HCEC 1CT (cell line): ENCODE data around the gene GUCY1A1.

Experiments used
- DNase-seq: peaks from one replicate; pipeline ENCODE4 v3.0.0-alpha.2; 2017

Gene GUCY1A1

GRCh38 chr4:155660436-155660835 lies 6.2 kb upstream of the GUCY1A1 start:
- DNase-seq = no peak

DNA sequence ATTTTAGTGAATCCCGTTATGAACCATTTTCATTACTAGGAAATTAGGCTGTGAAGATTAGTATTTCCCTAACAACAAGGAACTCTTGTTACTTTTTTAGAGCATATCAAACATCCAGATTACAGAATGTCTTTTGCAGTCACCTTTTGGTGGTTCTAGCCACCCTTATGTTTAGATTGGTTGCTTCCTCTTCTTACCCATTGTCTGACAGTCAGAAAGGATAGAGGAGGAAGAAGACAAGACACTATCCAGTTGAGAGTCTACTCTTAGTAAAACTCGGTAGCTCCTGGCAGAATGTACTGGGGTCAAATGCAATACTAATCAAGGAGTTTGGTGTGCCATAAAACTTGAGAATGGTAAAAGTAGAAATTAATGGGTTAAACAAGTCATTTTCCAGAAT lies 1.6 kb upstream of the GUCY1A1 start:
- DNase-seq = no peak

- no peak for DNase-seq
These were observed 547 bp downstream of the GUCY1A1 start for GRCh38 chr4:155667222-155667567.

DNA sequence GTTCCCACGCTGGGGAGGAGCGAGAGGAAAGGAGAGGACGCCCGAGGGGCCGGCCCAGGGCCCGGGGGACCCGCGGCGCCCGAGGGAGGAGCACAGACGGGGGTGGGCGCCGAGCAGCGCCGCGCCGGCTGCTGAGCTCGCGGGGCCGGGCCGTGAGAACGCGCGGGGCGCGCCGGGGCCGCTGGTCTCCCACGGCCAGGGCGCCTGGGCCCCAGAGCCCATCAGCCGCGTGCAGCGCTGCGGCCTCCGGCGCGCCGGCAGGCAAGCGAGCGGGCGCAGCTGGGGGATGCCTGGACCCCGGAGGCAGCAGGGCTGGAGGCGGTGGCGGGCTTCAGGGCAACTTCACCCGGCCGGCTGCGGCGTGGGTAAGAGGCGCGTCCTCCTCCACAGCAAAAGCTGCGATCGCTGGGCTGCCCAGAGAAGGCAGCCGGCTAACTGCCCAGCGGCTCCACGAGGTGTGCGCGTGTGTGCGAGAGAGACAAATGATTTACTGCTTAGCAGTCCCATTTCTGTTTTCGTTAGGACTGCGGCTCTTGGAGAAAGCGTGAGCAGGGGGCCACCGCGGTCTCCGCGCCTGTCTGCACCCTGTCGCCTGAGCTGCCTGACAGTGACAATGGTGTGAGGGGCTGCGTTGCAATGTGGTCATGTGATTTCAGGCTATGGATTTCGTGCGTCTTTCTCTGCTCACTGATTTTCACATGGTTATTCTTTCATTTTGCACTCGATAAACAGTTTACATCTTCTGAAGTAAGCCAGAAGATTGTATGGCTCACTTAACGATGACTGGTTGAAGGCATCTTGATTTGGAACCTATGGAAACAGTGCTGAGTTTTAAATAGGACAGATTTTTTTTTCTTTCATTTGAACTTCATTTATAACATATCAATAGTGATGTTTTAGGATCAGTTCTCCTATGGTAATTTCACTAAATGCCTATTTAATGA lies 1.2 kb downstream of the GUCY1A1 start:
- peak; percentile 26 for DNase-seq

DNA sequence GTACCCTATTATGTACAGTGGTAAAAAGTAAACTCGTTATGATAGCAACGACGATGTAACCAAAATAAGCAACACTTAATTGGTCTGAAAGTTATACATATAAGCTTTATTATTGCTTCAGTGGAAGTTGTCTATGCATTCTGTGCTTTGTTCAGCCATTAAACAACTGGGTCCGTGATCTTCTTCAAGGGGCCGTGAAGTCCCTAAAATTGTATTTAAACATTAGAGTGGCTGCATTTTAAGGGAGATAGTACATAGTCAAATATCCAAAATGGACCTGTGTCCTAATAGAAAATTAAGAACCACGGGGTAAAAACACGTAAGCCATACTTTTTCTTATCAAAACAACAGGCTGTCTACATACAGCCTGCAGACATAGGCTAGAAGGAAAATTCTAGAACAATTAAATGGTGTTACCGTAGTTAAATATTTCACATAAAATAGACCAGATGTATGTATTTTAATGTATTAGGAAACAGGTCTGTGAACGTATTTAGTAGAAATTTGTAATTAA lies 2.1 kb downstream of the GUCY1A1 start:
- DNase-seq = no peak

- DNase-seq = no peak
These were observed 5.7 kb downstream of the GUCY1A1 start for GRCh38 chr4:155672342-155672741.

DNA sequence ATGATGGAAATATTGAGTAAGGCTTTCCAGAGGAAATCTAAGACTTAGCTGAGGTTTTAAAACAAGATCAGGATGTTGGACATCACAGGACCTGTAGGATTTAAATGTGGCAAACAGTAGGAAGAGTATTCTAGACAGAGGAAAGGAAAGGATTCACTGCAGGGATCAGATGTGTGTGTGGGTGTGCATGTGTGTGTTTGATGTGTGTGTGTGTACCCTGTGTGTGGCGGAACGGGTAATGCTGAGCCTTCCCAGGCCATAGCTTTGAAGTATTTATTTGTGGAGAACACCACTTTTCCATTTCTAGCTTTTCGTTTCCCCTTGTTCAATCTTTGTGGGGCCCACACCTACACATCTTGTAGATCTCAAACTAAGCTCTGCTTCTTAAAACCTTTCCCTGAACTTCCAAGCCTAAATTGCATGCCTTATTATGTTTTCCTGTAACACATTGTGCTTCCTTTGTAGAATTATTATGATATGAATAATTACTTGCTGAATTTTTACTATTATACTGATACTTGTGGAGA lies 6.9 kb downstream of the GUCY1A1 start:
- no peak for DNase-seq

DNA sequence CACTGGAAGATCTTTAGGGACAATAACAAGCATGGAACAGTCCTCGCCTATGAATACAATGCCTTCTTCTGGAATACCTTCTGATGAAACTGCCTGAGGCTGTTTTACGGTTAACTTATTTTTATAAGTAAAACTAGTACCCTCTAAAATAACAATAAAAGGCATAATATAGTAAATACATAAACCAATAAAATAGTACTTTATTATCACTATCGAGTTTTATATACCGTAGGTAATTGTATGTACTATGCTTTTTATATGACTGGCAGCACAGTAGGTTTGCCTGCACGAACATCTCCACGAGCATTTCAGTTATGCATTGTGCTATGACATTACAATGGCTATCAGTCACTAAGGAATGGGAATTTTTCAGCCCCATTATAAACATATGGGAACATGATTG lies 8.0 kb downstream of the GUCY1A1 start:
- DNase-seq = no peak

- DNase-seq = no peak
These were observed 9.2 kb downstream of the GUCY1A1 start for GRCh38 chr4:155675709-155676429.

DNA sequence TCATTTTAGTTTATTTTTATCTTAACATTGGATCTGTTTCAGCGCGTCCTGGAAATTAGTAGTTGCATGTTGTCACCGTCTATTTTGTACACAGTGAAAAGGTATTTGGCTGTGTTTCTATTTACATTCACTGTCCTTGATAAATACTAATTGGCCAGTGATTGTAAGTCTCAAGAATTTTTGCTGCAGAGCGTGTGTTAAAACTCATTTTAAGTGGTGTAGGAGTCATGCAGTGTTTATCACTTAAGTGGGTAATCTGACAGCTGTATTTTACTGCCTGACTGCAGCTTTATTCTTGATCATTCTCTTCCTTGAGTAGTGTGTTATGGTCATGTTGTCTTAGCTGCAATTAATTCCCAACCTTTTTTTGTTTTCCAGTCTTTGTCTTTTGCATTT lies 9.8 kb downstream of the GUCY1A1 start:
- DNase-seq = no peak

DNA sequence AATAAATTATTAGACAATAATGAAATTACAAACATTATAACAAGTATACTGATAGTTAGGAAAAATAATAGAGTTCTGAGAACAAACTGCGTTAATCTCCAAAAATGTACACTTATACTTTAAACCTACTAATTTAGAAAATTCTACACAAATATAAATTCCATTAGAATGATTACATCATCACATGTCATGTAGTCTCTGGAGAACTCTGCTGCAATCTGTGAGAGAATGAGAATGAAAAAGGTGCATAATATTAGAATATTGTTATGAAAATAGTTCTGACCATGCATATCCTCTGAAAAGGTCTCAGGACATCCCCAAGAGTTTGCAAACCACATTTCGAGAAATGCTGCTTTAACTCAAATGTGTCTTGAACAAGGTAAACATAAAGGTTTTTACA lies 11.4 kb downstream of the GUCY1A1 start:
- DNase-seq = no peak

DNA sequence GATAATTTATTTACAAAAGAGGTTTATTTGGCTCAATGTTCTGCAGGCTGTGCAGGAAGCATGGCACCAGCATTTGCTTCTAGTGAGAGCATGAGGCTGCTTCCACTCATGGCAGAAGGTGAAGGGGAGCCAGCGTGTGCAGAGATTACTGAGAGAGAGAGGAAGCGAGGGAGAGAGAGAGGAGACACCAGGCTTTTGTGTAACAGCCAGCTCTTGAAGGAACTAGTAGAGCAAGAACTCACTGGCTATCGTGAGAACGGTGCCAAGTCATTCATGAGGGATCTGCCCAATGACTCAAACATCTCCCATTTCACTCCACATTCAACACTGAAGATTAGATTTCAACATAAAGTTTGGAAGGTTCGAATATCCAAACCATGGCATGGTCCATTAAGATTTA lies 12.7 kb downstream of the GUCY1A1 start:
- peak; percentile 30 for DNase-seq

DNA sequence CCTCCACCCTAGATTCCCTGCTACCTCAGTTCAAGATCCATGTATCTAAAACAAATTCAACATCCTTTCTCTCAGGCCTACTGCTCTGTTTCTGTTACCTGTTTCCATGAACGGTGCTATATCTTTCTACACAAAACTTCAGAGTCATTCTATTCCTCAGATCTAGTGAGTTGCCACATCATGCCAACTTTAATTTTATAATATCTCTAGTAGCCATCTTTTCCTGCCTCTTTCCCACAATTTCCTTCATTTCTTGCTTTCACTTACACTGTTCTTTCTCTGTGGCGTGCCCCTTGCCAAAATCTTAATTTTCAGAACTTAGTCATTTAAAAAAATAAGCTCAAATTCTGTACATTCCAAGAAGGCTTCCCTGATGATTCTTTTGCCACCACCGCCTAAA lies 15.2 kb downstream of the GUCY1A1 start:
- no peak for DNase-seq

DNA sequence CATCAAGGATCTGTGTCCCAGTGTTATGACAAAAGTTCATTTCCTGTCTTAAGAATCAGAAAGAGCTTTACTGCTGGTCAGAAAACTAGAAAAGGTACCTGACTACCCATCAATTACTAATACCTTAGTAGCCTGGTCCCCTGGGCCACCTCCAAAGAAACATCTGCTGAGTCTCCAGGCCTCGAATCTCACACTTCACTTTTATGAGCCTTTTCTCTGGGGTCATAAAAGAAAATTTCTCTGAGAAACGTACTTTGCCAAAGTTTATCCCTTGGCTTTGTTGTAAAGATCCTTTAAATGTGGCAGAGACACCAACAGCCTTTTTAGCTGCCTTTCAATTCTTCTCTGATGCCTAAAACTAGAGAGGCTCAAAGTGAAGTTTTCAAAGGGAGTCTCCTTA lies 17.8 kb downstream of the GUCY1A1 start:
- DNase-seq = no peak

- DNase-seq = no peak
These were observed 18.4 kb downstream of the GUCY1A1 start for GRCh38 chr4:155684892-155685541.

DNA sequence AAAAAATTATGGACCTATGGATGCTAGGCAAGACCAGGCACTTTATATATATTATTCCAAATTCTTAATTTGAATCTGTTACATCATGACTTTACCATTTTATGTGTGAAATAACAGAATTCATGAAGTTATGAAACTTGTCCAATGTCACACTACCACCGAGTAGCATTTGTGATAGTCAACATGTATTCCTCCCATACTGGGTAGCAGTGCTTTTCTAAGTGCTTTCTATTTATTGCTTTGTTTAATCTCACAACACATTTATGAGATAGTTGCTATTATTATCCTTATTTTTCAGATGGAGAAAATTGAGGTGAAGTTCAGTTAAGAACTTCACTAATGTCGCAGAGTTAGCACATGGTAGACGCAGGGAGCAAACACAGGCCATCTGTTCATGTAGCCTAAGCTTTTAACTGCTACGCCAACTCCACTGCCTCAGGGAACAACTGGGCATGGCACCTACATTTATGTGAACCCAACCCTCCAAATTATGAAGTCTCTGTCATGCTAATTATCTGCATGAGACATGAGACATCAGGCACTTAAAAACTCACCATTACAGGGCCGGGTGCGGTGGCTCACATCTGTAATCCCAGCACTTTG lies 20.8 kb downstream of the GUCY1A1 start:
- no peak for DNase-seq

DNA sequence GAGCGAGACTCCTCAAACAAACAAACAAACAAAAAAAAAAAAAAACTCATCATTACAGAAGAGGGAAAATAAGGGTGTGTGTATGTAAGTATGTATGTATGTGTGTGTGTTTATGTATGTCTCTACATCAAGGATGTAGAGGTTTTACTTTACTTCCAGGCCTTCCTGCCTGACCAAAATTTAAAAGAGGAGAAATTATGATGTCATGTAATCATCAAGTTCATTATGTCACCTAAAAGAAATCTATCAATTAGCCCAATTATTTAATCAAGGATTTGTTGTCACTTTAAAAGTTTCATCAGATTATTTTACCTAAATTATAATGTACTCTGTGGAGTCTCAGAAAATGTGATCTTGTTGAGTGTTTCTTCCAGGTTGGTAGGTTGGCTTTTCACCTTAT lies 21.6 kb downstream of the GUCY1A1 start:
- DNase-seq = no peak

DNA sequence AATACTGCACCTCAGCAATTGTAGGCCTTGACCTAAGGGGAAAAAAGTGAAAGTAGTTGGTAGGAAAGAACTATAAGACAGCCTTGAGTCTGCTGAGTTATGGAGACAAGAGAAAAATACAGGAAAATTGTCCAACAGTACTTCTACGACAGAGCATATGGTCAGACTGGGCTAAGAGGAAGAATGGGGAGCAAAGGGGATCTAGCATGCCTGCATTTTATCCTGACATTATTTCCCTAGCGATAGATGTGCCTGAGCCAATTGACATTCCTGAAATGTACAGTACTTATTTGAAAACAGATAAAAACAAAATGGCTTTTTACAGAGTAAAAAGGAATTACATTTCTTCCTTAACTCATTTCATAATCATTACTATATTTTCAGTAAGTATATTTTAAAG lies 22.2 kb downstream of the GUCY1A1 start:
- DNase-seq = no peak

- DNase-seq = no peak
These were observed 23.6 kb downstream of the GUCY1A1 start for GRCh38 chr4:155690044-155690837.

DNA sequence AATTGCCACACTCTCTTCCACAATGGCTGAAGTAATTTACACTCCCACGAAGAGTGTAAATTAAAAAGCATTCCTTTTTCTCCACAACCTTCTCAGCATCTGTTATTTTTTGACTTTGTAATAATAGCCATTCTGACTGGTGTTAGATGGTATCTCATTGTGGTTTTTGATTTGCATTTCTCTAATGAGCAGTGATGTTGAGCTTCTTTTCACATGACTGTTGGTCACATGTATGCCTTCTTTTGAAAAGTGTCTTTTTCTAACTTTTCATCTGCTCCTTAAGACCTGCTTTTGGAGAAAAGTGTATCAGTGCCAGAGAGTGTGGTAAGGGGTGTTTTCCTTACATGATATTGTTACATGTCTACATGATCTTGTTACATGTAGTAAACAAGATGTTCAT lies 25.7 kb downstream of the GUCY1A1 start:
- DNase-seq = no peak

DNA sequence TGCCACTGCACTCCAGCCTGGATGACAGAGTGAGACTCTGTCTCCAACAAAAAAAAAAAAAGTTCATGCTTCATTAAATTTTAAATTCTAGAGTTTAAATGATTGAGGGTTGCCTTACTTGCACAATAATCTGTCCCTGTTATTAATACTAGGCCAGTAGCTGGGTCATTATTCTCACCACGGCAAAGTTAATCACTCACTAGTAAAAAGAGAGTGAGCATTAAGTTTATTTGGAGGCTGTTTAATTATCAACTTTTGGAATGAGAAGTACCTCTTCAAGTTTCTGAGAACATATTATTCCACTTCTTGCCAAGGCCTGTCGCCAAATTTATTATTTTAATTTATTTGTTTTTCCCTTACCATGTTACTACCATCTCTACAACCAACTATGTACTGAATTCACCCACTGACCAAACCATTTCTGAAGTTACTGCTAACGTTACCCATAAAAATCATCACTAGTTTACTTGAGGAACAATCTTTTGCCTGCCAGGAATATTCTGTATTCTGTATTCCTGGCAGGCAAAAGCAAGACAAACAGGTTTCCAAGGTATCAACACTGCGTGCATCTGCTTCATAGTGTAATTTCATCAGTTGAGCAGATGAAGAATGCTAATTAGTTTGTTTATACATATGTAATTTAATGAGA lies 26.5 kb downstream of the GUCY1A1 start:
- no peak for DNase-seq
